GM03348 (cell line): ENCODE results near the gene PTN.
A peak's percentile ranks its signal among the peaks of the same experiment; 100 is the strongest.
"Not testable (repeated sequence)": the region's sequence is repeated elsewhere in the genome, so short reads cannot be mapped to it uniquely, and the experiment has no call there.

Experiments
- DNase-seq: peaks from one replicate; pipeline ENCODE4 v3.0.0; 2012; ENCODE audit warnings: low spot score

Gene PTN

DNA sequence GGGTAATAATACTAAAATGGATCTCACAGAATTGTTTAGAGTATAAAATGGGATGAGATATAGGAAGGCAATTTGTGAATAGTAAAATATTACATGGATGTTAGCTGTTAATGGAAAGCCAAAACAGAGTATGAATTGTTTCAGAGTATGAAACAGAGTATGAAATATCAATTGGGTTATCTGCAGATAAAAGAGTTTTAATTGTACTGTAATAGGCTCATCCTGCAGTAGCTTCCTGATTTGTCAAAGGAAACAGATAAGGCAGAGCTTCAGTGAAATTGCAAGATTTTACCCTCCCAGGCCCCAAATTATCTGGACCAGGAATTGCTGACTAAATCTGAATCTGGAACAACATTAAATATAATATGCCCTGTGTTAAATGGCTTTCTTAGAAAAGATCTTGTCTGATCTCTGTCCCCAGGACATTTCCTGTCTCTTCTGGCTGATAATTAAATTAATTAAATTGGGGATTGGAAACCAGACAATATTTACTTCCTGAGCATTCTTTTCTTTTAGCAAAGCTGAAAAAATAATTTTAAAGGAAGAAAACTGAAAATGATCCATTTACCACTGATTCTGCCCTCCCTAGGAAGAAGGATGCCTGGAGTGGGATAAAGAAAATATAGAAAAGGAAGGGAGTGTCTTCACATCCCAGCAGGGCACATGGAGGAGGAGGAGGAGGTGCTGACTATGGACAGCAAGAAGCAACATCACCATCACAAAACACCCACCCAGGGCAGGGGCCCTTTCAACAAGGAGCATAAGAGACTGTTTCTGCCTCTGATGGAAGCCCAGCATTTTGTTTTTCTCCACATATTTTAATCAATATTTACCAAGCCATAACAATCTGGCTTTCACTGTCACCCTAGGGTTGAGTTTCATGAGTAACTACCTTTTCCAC lies 18.5 kb downstream of the PTN start:
- DNase-seq, result no peak

DNA sequence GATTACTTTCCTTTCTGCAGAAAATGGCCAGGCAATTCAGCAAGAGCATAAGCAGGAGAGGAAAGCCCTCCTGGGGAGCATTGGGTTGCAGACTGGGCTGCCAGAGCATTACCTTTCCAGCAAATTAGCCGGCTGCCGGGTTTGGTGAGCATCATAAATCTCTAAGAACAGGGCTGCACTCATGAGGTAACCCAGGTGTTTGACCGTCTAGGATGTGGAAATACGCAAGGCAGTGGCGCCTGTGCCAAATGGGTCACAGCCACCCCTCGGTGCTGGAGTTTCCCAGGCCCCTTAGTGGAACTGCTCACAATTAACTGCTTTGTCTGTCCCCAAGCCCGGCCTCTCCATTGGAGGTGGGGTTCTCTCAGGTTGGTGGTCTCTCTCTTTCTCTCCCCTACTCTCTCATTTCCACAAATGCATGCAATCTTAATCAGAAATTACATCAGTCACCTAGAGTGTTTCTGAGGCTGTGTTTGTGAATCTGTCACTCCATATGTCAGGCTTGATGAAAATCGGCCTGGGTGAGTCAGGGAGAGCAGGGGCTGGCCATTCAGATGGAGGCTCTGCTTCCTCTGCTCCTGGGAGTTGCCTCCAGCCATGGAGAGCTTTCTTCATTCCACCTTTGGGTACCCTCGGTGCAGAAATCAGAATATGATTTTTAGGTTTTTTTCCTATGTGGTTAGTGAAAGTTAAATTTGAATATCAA lies 26.7 kb downstream of the PTN start:
- DNase-seq, result no peak

DNA sequence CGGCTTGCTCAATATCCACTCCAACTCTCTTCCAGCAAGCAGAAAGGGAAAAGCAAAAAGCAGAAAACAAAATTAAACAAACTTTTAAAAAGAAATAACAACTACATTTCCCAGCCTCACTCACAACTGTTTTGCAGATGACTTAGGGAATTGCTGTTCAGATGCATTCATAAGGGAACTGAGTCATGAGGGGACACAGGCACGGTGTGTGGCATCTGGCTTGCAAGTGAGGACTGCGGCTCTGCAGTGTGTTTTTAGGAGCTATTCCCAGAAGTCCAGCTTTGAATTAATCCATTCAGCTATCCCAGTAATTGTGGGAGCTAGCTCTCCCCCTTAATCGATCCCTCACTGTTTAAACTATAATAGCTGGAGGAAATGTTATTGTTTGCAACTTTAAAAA lies 30.3 kb downstream of the PTN start:
- DNase-seq, result no peak

DNA sequence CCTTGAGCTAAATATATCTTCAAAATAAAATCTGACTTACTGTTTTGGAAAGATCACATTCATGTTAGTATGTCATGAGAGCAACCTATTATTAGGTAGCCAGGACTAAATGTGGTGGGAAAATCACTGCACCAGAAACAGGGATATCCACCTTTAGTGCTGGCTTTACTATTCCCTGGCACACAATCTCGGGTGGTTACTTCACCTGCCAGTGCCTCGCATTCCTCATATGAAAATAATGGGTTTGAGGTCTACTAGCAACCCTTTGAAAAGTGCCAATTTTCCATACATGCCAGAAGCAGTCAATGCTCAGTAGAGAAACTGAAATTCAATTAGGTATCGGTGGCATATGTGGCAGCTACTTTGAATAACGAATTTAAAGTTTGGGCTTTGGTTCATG lies 36.8 kb downstream of the PTN start:
- DNase-seq, result no peak

DNA sequence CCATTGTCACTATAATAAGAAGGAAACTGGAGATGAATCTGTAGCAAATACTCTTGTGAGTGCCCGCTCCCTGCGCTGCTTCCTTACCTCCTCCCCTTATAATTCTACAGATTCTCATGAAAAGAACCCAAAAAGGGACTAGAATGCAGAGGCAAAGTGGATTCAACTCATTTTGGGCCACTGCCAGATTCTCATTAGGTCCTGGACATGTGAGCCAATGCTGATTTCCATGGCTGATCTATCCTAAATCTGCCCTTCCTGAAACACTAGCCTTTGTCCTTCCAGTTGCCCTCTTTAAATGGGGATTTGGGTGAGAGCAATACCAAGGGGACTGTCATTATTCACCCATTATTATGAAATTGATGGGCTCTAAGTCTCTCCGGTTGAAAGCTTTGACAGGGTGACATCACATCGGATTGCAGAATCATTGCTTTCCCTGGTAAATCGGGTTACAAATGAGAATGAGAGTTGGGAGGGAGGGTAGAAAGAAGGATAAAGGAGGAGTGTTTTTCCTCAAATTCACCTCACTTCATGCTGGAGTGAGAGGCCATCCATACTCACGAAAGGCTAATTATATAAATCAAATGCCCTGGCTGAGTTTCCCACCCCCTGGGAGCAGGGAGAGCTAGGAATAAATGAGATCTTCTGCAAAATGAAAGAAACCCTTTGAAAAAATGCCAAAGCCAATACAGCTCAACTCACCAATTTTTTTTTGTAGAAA lies 37.5 kb downstream of the PTN start:
- DNase-seq, result no peak

DNA sequence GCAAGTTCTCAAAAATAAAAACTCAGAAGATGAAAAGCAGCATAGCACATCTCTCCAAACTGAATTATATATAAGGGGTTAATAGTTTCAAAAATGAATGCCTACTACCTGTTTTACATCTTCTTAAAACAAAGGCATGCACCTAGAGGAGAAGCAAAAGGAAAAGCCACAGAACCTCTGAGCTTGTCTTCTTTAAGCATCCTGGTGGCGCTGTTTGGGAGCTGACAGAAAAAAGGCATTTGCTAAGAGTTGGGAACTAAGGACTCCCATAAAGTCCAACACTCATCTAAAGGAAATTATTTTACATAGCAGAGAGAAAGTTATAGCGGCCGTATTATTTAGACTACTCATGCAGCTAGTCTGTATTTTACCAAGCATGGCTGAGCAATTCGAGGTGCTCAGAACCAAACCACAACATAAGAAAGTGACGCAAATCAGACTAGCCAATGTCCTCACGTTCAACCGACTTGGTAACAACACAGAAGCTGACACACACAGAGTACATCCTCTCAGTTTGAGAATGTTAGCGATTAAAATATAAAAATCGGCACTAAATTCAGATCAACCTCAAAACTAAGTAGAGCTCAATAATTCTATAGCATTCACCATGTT lies 38.8 kb downstream of the PTN start:
- DNase-seq, result no peak

DNA sequence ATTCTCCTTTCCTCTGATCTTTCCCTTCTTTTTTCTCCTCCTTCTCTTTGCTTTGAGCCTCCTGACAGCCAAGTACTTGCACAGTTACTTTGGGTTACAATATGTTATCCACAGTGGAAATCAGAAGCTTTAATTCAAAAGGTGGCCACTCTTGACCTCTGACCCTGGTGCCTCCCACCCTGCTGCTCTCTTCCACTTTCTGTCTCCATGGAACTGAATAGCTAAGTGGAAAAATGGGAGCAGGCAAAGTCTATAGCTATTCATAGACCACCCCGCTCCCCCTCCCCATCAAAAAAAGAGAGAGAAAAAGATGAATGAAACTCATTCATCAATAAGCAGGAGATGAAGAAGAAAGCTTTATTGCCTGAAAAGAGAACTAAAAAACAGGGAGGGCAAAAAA lies 39.4 kb downstream of the PTN start:
- DNase-seq, result no peak

DNA sequence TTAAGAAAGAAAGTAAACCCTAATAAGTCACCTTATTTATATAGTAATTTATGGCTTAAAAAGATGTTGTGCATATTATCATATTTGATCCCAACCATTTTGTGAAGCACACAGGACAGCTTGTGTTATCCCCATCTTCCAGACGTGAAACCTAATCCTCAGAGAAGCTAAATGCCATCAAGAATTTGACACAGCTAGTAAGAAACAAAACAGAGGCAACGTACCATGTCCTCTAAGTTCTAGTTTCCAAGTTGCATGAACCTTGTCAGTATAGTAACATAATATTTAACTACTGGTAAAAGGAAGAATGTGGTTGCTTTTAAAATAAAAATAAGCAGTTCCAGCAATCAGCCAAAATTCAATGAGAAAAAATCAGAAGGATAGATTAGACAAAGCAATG lies 41.5 kb downstream of the PTN start:
- no peak for DNase-seq

DNA sequence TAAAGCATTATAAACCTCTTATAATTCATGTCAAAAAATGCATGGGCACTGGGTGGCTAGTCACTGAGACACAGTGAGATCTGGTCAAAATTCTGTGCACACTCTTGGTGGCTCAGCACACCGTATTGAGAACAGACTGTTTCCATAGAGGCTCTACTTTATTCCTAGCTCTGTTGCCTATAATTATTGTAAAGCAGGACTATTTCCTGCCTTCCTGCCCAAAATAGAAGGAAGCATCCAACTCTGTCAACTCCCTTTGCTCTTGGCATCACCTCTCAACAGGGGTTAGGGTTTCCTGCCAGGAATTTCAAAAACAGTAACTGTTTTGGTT lies 45.1 kb downstream of the PTN start:
- no peak for DNase-seq

DNA sequence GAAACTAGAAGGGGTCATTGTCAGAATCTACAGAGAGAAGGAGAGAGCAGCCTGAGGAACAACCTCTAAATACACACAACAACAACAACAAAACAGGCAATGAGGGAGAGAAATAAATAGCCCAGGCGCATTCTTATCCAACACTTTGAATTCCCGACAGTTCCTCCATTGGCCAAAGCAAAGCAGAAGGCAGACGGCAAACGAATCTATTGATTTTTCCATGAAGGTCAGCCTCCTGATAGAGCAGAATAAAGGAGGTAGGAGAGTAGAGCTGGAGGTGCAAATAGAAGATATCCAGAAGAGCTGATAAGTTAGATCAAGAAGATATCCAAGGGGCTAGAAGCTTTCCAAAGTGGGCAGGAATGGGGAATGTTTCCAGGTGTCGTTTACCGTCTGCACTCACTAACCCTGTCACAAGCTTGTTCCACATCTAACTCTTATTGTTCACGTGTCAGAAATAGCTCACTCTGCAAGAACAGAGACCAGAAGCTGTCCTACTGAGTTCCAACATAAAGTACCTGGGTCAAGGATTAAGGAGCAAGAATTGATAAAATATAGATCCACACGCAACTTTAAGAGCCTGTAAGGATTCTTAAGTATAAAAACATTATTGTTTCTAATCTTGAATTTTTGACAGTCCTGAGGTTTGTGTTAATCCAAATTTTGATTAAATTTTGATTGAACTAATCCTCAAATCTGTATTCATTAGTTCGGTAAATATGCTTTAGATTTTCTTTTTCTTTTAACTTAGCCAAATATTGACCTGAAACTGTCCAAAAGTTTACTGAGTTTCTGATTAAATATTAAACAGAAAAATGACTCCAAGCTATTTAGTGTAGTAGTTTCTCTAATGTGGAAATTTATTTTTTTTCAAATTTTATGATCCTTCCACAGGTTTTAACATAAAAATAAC lies 45.7 kb downstream of the PTN start:
- DNase-seq, result no peak

DNA sequence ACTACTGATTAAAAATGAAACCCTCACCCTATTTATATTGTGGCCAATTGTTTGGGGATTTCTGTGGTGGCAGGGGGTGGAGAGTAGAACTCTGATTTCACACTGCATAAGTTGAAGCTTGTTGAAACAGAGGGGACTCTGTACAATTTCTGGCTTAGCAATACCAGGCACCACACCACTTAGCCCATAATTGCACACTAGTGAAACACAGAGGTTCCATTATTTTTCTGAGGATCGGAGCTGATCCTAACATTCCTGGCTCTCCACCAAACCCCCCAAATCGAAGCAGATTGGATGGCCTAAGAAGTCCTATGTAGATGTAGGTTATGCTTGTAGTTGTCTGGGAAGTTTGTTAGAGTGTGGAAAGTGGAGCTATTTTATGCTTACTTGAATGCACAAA lies 47.0 kb downstream of the PTN start:
- no peak for DNase-seq

DNA sequence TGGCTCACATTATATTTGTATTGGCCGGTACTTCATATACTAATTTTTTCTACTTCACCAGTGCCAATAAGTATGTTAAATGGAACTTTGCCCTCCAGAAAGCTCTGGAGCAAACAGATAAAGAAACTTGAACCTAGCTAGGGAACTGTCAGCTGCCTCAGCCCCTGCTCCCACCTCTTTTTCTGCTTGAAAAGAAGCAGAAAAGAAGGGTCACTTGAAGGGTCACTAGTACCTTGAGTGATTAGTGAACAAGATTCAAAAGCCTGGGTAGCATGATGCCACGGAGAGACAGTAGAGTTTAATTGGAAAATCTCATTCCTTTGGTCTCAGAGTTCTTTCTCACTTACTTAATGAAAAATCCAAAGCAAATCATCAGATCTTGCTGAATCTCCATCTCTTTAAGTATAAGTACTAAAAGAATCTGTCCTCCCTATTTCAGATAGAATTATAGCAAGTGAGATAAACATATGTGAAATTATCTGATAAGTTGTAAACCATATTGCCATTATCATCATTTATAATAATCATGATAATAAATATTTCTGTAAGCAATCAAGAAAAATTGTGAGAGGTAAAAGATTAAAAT lies 47.7 kb downstream of the PTN start:
- no peak for DNase-seq

DNA sequence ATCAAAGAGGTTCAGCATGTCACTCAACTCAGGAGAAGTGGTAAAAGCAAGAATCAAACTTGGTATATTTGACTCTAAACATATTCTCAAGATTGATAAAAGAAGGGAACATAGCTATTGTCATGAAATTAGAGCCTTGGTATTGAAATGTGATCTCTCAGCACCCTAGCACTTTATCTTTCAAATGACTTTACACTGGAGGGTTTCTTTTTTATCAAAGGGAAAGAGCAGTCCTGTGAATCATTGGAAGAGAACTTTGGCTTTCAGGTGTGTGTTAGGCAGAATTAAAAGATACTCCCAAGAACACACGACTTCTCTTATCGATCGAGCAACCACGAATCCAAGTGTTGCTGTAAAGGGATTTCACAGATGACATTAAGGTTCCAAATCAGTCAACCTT lies 54.4 kb downstream of the PTN start:
- DNase-seq, result no peak

DNA sequence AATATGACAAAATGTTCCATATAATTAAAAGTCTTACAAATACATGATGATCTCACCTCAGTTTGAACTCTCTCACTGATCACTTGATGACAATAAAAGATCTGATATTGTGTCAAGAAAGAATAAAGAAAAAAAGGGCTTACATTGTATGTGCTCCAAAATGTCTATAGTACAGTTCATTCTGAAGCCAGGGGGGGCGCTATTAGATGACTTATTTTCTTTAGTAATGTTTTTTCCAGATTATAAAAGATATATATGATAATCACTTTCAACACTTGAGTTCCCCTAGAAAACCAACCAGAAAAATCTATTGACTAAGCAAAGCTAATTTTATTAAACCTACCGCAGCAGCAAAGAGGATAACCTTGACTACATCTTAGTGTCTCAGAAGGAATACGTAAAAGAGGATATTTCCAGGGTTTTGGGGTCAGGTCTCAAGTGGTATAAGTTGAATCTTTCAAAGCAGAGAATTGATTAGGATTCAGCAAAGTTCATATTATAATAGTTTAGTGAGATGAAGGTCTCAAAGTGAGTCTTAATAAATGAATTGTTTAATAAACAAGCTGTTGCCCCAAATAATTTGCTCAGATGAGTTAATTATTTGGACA lies 55.8 kb downstream of the PTN start:
- no peak for DNase-seq

DNA sequence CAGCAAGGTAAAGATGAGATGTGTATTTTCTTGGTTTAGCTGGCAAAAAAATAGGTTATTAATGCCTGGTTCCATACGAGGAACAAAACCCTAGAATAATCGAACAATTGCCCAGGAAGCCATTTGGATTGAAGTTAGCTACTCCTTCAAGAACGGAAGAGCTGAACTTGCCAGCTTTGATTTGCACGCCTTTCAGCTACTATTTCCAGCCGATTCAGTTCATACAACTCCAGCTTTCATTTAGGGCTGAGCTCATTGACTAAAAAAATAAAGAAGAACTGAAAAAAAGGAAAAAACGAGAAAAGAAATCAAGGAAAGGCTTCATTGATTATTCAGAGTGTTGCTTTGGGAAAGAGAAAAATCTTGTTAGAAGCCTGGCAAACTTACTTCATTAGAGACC lies 60.4 kb downstream of the PTN start:
- no peak for DNase-seq

DNA sequence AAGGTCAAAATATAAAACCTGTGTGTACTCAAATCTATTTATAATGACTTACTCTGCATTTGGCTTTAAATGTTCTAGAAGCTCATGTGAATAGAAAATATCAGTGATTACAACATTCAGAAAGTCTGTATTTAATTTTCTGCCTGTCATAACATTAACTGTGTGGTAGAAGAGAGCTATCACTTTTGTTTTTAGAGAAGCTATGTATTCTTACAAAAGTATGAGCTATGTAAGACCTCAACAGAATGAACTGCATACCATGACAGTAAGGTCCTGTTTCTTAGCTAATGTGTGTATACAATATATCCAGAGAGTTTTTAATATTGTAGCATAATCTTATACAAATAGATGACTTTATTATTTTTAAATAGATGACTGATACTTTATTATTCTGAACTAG lies 61.5 kb downstream of the PTN start:
- DNase-seq, result peak; percentile 7

DNA sequence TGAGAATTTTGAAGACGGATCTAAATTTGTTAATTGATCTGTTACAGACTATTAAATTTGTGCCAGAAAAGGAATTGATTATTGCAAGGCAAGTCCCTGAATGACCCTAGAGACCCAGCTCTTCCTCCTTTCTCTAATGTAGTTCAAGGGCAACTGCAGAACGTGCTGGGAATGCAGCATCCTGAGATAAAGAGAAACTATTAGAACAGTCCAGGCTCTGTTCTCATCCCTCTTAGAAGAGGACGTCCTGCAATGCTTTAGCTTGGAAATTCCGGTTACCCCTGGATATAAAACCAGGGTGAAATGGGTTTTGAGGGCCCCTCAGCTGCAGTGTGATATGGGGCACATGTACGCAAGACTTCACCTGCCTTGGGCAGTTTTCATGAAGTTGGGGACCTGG lies 67.3 kb downstream of the PTN start:
- no peak for DNase-seq

DNA sequence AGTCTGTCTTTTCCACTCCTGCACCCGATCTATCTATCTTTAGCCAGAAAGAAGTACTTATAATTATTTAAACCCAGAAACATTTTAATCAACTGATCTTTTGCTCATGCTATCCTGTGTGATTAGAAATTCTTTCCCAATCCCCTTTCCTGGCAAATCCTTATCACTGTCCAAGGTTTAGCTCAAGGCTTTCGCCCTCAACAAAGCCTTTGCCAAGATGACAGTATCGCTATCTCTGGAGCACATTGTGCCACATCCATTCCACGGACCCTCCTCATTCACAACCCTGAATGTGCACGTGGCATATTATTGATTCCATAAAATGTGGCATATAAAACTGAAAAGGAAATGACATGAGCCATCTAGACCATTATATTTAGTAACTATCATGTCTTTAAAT lies 71.3 kb downstream of the PTN start:
- no peak for DNase-seq

DNA sequence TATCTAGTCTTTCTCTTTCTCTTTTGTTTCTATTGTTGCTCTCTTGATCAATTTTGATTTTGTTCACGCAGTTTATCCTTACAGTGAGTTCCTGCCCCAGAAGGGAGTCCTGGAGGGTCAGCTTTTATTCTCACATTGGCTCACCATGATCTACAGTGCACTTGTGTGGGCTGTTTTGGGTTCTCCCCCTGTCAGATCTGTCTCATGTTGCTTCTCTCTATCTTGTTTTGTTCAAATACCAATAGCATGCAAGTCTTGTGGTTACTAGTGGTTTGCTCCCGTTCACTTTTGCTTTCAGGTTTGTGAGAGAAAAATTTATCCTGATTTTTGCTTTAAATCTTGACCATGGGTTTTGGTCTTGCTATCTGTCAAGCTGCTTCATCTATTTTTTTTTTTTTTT lies 74.3 kb downstream of the PTN start:
- DNase-seq, result no peak

DNA sequence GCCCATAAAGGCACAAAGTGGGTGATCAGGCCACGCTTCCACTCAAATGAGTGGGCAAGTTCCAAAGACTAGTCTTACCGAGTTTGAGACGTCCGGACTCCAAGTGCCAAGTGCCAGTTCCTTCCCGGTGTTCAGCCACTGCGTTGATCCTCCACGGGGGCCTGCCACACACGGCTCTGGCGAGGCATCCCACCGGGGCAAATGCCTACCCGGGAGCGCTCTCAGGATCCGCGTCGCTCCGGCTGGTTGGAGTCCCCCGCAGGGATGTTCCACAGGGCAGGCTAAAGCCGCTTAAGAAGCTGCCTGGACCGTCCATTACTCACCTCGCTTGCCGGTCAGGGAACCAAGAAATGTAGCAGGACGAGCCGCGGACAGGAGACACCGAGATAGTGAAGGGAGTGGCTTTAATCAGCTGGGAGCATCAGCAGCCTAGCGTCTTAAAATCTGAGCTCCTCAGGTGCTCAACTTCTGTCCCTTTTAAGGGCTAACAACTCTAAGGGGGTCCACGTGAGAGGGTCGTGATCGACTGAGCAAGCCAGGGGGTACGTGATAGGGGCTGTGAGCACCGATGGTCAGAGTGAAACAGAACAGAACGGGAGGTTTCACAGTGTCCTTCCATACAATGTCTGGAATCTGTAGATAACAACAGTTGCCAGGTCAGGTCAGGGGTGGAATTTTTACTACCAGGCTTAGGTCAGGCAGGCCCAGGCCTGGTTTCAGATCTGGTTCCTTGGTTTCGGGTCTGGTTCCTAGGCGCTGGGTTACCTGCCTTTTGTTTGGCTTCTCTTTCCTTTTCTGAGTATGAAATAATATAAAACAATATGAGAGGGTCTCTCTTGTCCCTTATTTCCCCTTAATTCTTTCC lies 75.3 kb downstream of the PTN start:
- not testable (repeated sequence) for DNase-seq
